ENCODE data around the gene JAZF1.

Gene JAZF1

DNA sequence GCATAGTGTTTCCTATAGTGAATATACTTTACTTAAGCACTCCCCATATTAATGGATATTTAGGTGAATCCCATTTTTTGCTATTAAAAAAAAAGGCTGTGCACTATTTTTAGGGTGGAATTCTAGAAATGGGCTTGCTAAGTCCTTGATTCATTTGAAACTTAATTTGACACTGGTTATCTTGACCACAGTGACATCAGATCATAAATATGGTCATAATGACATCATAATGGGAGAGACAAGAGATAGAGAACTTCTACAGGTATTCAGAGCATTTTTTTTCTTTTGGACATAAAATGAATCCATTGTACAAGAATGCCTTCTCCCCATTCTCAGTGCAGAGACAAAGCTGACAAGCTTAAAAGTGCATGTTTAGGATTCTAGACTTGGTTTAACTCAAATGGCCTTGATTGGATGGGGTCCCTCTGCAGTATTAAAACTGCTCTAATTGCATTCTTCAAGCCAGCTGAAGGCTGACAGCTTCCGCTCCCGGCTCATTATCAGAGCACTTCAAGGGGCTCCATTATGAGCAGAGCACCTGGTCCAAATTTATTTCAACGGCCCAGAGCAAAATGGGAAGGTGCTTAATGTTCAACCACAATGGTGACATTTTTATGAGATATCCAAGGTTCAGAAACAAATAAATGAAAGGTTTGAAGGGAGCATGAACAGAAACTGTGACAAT is 104.8 kb downstream of the JAZF1 start:
- no peak for DNase-seq (ENCODE audit: low read depth)

GRCh38 chr7:28072876-28073514 is 107.6 kb downstream of the JAZF1 start:
- no peak for DNase-seq (ENCODE audit: low read depth)

DNA sequence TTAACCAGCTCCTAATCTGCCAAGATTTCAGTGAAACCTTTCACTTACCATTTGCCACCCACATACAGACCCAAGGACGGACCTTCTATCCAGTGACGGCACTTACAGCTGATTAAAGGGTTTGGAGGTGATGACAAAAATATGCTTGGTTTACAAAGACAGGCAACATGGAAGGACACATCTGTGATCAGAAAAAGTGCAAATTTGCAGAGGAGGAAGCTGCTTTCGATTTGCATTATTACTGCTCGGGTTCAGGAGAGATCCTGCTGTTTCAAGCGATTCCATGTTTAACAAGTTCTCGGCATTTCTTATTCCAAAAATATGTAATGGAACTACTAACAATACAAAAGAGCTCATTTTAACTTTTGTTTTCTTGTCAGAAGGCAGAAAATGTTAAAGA is 109.0 kb downstream of the JAZF1 start:
- DNase-seq (ENCODE audit: low read depth): no peak

DNA sequence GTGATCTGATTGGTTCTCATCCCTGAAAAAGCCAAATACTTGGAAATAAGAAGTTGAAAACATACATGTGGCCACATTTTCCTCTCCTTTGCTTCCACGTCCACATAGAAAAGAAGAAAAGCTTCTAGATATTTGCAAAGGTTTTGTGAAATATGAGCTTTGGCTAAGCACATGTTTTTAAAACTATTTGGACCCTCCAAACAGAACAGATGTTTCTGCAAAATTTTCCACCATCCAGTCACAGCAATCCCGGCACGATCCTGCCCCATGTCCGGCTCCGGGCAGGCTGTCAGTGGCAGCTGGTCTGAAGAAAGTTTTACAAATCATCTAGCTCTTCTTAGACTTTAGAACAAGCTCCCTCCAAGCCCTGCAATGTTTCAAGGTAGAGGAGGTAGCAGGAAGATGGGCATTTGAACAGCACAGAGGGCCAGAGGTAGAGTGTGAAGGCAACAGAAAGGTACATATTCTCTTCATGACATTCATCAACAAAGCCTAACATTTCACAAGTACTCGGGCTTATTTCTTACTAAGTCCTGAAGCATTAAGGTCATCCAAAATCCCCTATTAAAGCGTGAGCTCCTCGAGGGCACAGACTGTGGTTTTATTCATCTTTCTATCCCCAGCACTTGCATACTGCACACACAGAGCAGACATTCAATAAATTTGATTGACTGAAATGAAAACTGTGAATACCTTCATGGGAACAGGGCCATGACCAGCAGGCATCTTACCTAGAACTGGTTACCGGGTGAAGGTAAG is 110.1 kb downstream of the JAZF1 start:
- DNase-seq (ENCODE audit: low read depth): no peak

DNA sequence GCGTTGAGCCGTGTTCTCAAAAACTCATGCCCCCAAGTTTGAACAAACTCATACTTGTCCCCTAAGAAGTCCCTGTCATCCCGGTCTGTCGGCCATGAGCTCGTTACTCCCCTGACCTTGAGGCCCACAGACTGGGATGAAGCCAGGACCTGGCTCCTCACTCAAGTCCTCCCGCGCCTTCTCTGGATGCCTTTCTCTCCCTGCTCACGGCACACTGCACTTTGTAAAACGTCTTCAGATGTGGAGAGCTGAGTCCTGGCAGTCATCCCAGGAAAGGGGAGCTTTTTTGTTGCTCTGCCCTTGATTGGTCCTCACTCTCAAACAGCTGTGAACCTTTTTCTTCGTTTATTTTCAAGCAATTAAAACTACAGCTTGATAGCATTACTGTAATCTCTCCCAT is 110.8 kb downstream of the JAZF1 start:
- DNase-seq (ENCODE audit: low read depth): no peak

DNA sequence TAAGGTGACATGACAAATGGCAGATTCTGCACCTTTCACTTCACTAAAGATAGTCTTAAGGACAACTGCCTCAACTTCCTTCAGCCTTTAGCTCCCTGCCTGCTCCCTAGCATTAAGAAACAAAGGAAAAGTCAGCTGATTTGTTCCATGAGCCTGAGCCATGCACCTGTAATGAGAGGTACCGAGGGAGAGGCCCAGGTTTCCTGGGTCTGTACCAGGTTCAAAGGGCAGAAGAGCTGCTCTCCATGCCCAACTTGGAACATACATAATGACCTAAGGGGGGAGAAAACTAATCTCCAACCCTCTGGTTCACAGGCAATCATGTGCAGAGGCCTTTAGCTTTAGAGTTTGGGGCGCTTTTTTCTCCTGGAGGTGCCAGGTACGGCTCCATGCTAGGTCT is 111.2 kb downstream of the JAZF1 start:
- DNase-seq (ENCODE audit: low read depth): no peak

DNA sequence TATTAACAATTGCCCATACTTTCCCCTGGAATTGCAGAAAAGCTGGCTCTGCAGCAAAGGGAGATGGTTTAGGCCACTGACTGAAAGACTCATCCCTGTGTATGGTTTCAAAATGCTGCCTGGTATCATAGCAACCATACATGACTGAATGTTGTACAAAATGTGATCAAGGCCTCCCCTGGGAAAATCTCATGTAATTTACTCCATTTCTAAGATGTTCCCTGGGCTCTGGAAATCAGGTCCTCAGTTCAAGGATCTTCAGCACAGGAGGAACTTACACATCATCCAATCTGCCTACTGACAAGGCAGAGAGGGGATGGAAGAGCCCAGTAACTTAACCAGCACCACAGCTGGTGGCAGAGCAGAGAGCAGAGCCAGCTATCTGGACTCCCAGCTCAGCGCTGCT is 111.8 kb downstream of the JAZF1 start:
- no peak for DNase-seq (ENCODE audit: low read depth)

GRCh38 chr7:28067171-28067570 is 113.4 kb downstream of the JAZF1 start:
- no peak for DNase-seq (ENCODE audit: low read depth)

DNA sequence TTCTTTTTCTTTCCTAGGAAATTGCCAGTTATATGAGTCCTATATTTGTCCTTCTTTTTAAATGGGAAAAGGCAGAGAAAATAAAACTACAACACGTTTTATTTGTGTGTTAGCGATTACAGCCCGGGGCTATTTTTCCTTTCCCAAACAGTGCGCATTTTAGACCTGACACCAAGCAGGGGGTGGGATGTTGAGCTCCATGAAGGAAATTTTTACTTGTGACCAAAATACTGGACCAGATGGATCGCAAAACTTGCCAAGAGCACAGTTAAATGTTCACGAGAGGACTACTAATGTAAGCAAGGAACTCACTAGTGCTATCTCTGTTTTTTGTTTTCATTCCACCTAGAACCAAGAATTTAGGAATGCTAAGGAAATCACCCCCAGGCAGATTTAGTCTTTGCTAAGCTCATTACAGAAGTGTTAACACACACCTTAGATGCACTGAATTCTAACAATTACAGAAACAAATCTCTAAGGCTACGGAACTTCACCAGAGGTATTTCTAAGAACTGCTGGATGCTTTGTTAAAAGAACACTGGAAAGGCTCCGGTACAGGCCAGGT is 114.8 kb downstream of the JAZF1 start:
- DNase-seq (ENCODE audit: low read depth): no peak

DNA sequence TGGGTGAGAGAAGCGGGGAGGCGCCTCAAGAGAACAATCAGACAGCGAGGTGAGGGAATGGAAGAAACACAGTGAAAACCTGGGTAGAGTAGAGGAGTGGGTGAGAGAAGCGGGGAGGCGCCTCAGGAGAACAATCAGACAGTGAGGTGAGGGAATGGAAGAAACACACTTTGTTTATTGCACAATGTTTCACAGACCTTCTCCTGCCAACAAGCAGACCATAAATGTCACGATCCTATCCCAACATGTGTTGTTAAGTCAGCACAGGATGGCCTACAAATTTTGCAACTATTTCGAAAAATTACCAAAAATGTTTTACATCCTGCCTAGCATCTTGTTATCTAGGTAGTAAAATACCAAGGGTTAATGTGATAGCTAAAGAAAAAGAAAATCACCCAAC is 115.3 kb downstream of the JAZF1 start:
- no peak for DNase-seq (ENCODE audit: low read depth)

DNA sequence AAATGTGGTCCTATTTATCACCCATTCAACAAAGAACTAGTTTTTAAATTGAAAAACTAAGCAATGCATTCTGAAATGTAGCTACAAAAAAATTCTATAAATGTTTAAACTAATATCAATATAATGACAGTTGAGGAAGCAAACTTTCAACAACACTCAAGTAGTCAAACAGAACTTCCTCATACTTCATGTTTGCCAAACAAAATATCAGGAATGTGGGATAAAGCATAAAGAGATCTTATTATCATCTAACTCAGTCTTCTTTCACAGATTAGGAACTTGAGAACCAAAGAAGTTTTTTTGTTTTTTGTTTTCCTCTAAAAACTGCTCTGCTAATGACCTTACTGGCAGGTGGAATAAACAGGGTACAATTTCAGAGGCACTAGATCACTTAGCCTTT is 116.2 kb downstream of the JAZF1 start:
- DNase-seq (ENCODE audit: low read depth): no peak

- DNase-seq (ENCODE audit: low read depth): no peak
Measured at GRCh38 chr7:28062197-28062991, 118.2 kb downstream of the JAZF1 start.

- DNase-seq (ENCODE audit: low read depth): no peak
Measured at GRCh38 chr7:28061824-28062196, 118.8 kb downstream of the JAZF1 start.

DNA sequence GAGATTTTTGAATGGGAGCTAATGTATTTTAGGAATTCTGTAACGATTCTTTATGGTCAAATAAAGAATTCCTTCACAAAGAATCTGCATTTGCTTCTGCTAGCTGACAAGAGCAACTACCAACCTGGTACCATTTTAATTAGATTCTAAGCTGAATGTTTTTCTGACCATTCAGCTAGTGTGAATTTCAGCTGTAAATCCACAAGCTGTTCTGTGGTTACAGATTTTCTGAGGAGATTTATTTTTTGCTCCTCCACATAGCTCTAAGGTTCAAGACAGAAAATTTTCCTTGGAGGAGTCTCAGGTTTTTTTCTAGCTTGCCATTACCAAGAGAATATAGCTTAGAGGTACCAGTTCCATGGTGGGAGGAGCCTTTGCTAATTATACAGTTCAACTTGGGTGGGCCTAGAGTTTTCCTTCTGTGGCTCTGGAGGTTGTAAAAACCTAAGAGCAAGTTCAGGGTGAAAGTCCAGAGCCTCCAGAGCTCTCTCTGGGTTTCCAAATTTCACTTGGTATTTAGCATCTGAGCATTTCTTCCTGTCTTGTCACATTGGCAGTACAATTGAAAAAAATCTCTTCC is 120.1 kb downstream of the JAZF1 start:
- DNase-seq (ENCODE audit: low read depth): no peak

DNA sequence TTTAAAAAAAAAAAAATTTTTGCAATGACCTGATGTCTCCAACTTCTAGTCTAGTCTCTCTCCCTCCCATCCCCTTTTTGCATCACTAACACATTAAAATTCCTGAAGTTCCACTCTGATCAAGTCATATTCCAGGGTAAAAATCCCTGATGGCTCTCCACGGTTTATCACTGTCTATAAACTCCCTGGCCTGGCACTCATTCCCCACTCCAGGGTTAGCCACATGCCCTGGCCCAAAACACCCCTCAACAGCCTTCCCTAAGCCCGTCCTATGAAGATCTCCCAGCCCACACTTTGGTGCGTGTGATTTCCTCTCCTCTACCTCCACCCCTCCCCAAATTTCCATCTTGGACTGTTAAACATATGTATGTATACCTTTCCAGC is 125.4 kb downstream of the JAZF1 start:
- no peak for DNase-seq (ENCODE audit: low read depth)

DNA sequence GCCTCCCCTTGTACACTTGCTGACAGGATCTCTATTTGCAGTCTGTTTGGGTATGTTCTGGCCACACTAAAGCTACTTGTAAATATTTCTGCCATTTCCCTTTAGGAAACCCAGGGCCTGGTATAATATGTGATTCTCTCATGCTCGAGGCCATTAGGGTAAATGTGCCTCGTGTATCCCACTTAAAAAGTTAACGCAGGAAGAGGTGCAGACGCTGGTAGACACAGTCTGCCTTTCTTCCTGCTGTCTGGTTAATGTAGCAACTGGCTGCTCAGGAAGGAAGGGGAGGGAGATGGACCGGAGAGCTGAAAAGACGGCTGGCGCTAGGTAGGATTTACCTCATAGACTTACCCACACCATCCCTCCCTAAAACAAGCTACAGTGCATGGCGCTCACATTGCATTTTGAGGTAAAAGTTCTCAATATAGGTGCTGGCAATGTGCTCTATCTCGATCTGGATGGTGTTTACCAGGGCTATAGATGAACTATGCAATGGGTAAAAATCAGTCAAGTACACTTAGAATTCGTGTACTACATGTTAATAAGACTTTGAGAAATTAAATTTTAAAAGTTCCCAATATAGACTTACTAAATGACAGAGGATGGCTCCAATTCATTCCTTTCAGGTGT is 125.9 kb downstream of the JAZF1 start:
- no peak for DNase-seq (ENCODE audit: low read depth)

GRCh38 chr7:28052933-28053332 is 127.7 kb downstream of the JAZF1 start:
- DNase-seq (ENCODE audit: low read depth): no peak

DNA sequence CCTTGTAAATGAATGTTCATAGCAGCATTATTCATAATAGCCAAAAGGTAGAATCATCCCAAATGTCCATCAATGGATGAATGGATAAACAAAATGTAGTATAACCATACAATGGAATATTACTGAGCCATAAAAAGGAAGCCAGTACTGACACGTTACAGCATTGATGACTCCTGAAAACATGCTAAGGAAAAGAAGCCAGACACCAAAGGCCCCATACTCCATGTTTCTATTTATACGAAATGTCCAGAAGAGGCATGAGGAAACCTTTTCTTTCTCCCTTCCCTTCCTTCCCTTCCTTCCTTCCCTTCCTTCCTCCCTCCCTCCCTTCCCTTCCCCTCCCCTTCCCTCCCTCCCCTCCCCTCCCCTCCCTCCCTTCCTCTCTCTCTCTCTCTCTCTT is 131.9 kb downstream of the JAZF1 start:
- DNase-seq (ENCODE audit: low read depth): no peak

GRCh38 chr7:28046035-28046434 is 134.6 kb downstream of the JAZF1 start:
- no peak for DNase-seq (ENCODE audit: low read depth)

DNA sequence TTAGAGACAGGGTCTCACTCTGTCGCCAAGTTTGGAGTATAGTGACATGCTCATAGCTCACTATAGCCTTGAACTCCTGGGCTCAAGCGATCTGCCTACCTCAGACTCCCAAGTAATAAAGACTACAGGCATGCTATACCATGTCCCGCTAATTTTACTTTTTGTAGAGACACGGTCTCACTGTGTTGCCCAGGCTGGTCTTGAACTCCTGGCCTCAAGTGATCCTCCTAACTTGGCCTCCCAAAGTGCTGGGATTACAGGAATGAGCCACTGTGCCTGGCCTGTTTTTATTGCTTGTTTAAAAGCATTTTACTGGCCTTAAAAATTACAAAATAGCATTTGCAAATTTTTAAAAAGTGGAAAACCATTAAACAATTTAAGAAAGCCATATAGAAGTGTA is 135.0 kb downstream of the JAZF1 start:
- DNase-seq (ENCODE audit: low read depth): no peak

- no peak for DNase-seq (ENCODE audit: low read depth)
Measured at GRCh38 chr7:28044825-28045224, 135.8 kb downstream of the JAZF1 start.
